T-helper 2 cell treated with Interferon-gamma antibody and Interleukin-4, amounts not matched to agents 5 μg/mL and 100 μg/mL, for 36 hours (primary cell): ENCODE data around the gene SPNS2.
A peak's percentile ranks its signal among the peaks of the same experiment; 100 is the strongest.

Experiments used
- DNase-seq: peaks from one replicate; pipeline ENCODE4 v3.0.0; 2021; ENCODE audit warnings: low spot score
- H3K27ac Mint-ChIP-seq: one replicate; pipeline ENCODE4 v1.8.0; 2021; ENCODE audit warnings: mild to moderate bottlenecking, mixed read lengths
- H3K27me3 Mint-ChIP-seq: one replicate; pipeline ENCODE4 v1.8.0; 2021; ENCODE audit warnings: low read depth, mixed read lengths
- H3K36me3 Mint-ChIP-seq: one replicate; pipeline ENCODE4 v1.8.0; 2021; ENCODE audit warnings: low read depth, mixed read lengths
- H3K4me1 Mint-ChIP-seq: one replicate; pipeline ENCODE4 v1.8.0; 2021; ENCODE audit warnings: low read depth, mixed read lengths
- H3K4me3 Mint-ChIP-seq: one replicate; pipeline ENCODE4 v1.8.0; 2022; ENCODE audit warnings: mild to moderate bottlenecking, moderate library complexity, mixed read lengths
- H3K9me3 Mint-ChIP-seq: one replicate; pipeline ENCODE4 v1.8.0; 2021; ENCODE audit warnings: mixed read lengths

The SPNS2 gene

DNA sequence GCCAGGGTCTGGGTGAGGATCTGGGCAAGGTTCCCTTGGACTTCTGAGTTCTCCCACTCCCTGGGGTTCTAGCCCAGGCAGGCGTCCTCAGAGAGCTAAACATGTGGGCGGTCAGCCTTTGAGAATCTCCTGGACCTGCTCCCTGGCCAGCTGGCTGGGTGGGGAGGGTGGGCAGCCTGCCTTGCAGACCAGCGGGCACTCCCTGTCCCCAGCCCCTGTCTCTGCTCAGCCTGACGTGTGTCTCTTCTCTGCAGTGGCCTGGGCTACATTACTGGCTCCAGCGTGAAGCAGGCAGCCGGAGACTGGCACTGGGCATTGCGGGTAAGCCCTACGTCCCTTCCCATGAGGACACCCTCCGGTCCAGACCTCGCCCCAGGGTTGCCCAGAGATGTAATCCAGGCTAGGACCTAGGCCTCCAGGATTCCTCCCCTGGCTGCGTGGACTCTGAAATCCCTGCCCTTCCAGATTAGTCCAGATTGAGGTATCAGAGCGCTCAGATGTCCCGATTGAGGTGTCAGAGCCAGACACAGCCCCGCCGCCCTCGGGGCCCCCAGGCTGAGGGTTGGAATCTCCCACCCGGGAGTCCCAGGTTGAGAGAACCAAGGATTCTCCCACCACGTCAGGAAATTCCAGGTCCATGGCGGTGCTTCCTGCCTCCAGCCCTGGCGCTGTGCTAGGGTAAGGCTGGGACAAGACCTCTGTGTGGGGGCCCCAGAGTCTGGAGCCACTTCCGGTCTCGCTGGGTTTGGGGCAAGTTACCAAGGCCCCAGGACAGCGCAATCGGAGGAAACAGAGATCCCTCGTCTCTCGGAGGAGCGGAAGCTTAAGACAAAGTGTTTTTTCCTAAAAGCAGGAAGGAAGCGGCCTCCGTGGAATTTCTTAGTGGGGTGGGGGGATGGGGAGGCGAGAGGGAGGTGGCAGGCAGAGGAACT, 32.4 kb downstream of the SPNS2 start:
- Mint-ChIP-seq H3K36me3 (no peaks in the 10 kb centered on the region), H3K9me3 (no peaks in the 10 kb centered on the region), H3K4me3 (no peak overlapping the region), H3K27me3 (peaks cover 16% of the 10 kb centered on the region), H3K4me1 (peaks cover 4% of the 10 kb centered on the region), H3K27ac (no peak overlapping the region)
- DNase-seq, result no peak

DNA sequence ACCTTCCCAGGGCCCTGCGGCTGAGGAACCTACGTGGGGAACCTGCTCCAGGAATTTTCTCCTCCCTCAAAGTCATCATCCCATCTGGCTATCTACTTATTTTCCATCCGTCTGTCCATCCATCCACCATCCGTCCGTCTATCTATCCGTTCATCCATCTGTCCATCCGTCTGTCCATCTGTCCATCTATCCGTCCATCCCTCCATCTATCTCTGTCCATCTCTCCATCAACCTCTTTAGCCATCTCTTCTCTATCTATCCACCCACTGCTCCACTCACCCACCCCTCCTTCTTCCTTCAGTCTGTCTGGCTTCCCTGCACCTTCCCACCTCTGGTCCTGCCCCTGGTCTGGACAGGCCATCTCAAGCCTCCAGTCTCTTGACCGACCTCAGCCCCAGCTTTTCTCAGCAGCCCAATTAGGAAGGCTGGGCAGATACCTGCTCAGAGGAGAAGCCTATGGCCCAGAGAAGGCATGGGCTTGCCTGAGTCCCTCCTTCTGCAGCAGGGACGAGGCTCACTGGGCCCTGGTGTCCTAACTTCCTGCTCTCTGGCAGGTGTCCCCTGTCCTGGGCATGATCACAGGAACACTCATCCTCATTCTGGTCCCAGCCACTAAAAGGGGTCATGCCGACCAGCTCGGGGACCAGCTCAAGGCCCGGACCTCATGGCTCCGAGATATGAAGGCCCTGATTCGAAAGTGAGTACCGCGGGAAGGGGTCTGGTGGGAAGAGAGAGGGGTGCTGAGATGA, 33.5 kb downstream of the SPNS2 start:
- H3K36me3 Mint-ChIP-seq, result no peaks in the 10 kb centered on the region
- peaks cover 4% of the 10 kb centered on the region for H3K4me1 Mint-ChIP-seq
- no peak for DNase-seq
- no peak overlapping the region for H3K4me3 Mint-ChIP-seq
- H3K27ac Mint-ChIP-seq, result no peak overlapping the region
- peaks cover 13% of the 10 kb centered on the region for H3K27me3 Mint-ChIP-seq
- H3K9me3 Mint-ChIP-seq, result no peaks in the 10 kb centered on the region

DNA sequence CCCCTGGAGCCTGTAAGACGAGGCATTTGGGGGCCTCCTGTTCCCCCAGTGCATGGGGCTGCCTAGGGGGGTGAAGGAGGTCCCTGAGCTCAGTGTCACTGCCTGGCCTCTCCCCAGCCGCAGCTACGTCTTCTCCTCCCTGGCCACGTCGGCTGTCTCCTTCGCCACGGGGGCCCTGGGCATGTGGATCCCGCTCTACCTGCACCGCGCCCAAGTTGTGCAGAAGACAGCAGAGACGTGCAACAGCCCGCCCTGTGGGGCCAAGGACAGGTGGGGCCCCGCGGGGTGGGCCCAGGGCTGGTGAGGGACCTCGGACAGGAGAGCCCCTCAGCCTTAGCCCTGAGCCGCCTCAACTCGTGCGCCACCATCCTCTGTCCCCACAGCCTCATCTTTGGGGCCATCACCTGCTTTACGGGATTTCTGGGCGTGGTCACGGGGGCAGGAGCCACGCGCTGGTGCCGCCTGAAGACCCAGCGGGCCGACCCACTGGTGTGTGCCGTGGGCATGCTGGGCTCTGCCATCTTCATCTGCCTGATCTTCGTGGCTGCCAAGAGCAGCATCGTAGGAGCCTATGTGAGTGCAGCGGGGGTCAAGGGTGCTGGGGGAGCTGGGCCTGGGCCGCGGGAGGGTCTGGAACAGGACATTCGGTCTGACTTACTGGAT, 34.3 kb downstream of the SPNS2 start:
- DNase-seq, result no peak
- Mint-ChIP-seq H3K4me1 (peaks cover 4% of the 10 kb centered on the region), H3K27me3 (peaks cover 8% of the 10 kb centered on the region), H3K9me3 (no peaks in the 10 kb centered on the region), H3K36me3 (no peaks in the 10 kb centered on the region), H3K4me3 (no peak overlapping the region), H3K27ac (no peak overlapping the region)

DNA sequence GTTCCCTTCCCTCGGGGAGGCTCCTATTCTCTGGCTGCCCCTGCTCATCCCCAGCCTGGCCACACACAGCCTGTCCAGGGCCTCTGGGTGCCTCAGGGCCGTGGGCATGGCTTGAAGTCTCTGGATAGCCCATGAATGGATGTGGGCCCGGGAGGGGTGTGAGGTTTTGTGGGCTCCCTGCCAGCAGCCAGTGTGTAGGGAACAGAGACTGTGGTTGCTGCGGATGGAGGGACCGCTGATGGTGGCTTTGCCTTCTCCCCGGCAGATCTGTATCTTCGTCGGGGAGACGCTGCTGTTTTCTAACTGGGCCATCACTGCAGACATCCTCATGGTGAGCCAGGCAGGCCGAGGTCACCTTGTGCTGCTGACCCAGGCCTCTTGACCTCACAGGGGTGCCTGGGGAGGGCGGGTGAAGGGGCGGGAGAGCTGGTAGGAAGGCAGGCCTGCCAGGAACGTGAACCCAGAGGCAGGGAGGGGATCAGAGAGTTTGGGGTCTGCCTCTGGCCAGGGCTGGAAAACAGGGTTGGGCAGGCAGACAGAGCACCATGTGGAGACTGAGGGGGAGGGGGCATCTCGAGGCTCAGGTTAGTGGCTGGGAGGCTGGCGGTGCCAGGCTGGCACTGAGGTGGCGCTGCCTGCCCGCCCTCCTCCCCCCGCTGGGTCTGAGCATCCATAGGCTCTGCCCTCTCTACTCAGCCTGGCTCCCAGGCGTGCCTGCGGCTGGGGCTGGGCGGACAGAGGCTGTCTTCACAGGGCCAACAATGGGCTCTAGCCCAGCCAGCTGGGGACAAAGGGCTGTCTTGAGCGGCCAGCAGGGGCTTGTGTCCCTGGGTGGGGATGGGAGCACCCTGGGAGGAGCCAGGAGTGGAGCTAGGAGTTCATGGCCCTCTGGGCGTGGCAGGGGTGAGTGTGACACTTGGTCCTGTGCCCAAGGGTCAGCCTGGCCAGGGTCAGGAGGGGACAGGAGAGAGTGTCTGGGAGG, 35.1 kb downstream of the SPNS2 start:
- H3K4me1 Mint-ChIP-seq, result peaks cover 4% of the 10 kb centered on the region
- no peak overlapping the region for H3K27ac Mint-ChIP-seq
- no peaks in the 10 kb centered on the region for H3K36me3 Mint-ChIP-seq
- H3K9me3 Mint-ChIP-seq, result no peaks in the 10 kb centered on the region
- no peak overlapping the region for H3K4me3 Mint-ChIP-seq
- no peak for DNase-seq
- H3K27me3 Mint-ChIP-seq, result peaks cover 8% of the 10 kb centered on the region

GRCh38 chr17:4534515-4534914, 35.8 kb downstream of the SPNS2 start:
- no peak for DNase-seq
- peaks cover 4% of the 10 kb centered on the region for H3K4me1 Mint-ChIP-seq
- H3K36me3 Mint-ChIP-seq, result no peaks in the 10 kb centered on the region
- H3K9me3 Mint-ChIP-seq, result no peaks in the 10 kb centered on the region
- H3K27me3 Mint-ChIP-seq, result peaks cover 6% of the 10 kb centered on the region
- H3K4me3 Mint-ChIP-seq, result no peak overlapping the region
- no peak overlapping the region for H3K27ac Mint-ChIP-seq

GRCh38 chr17:4534928-4535666, 36.4 kb downstream of the SPNS2 start:
- peaks cover 4% of the 10 kb centered on the region for H3K4me1 Mint-ChIP-seq
- peak overlapping the region; percentile 41 for H3K27ac Mint-ChIP-seq
- H3K27me3 Mint-ChIP-seq, result peaks cover 5% of the 10 kb centered on the region
- no peak for DNase-seq
- H3K4me3 Mint-ChIP-seq, result no peak overlapping the region
- H3K36me3 Mint-ChIP-seq, result peaks cover 3% of the 10 kb centered on the region
- H3K9me3 Mint-ChIP-seq, result no peaks in the 10 kb centered on the region

DNA sequence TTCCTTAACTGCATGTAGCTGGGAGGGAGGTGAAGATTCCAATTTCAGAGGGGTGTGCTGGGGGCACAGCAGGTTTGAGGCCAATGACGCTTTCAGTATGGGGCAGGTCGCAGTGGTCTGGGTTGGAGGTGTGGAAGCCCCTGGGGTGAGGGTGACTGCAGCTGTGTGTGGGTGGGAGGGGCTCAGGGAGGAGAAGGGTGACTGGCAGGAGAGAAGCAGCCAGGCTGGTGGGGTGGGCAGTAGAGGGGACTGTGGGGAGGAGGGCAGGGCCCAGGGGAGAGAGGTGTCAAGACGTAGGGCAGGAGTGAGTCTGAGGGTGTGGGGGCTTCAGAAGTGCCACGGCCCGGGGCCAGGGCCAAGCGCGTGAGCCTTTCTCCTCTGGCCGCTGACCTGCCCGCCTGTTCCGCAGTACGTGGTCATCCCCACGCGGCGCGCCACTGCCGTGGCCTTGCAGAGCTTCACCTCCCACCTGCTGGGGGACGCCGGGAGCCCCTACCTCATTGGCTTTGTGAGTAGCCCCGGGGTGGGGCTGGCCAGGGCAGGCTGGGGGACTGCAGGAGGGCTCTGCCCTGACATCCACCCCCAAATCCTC, 37.1 kb downstream of the SPNS2 start:
- DNase-seq, result no peak
- no peaks in the 10 kb centered on the region for H3K9me3 Mint-ChIP-seq
- H3K27me3 Mint-ChIP-seq, result peaks cover 5% of the 10 kb centered on the region
- H3K36me3 Mint-ChIP-seq, result peaks cover 3% of the 10 kb centered on the region
- peaks cover 4% of the 10 kb centered on the region for H3K4me1 Mint-ChIP-seq
- H3K27ac Mint-ChIP-seq, result peak overlapping the region; percentile 41
- no peak overlapping the region for H3K4me3 Mint-ChIP-seq

DNA sequence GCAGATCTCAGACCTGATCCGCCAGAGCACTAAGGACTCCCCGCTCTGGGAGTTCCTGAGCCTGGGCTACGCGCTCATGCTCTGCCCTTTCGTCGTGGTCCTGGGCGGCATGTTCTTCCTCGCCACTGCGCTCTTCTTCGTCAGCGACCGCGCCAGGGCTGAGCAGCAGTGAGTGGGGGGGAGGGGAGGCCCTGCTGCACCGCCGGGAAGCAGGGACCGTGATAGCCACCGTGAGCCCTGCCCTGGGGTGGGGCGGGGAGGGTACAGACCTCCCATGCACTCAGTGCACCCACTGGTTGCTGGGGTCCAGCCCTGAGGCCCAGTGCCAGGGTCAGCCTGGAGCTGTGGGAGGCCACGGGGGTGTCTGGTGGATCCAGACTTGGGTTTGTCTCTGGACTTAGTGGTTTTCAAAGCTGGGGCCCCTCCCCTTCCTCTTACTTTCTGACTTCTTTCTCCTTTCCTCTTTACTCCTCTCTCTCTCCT, 37.6 kb downstream of the SPNS2 start:
- no peak overlapping the region for H3K4me3 Mint-ChIP-seq
- DNase-seq, result no peak
- no peaks in the 10 kb centered on the region for H3K9me3 Mint-ChIP-seq
- H3K4me1 Mint-ChIP-seq, result peaks cover 4% of the 10 kb centered on the region
- peaks cover 5% of the 10 kb centered on the region for H3K27me3 Mint-ChIP-seq
- peaks cover 3% of the 10 kb centered on the region for H3K36me3 Mint-ChIP-seq
- H3K27ac Mint-ChIP-seq, result no peak overlapping the region

DNA sequence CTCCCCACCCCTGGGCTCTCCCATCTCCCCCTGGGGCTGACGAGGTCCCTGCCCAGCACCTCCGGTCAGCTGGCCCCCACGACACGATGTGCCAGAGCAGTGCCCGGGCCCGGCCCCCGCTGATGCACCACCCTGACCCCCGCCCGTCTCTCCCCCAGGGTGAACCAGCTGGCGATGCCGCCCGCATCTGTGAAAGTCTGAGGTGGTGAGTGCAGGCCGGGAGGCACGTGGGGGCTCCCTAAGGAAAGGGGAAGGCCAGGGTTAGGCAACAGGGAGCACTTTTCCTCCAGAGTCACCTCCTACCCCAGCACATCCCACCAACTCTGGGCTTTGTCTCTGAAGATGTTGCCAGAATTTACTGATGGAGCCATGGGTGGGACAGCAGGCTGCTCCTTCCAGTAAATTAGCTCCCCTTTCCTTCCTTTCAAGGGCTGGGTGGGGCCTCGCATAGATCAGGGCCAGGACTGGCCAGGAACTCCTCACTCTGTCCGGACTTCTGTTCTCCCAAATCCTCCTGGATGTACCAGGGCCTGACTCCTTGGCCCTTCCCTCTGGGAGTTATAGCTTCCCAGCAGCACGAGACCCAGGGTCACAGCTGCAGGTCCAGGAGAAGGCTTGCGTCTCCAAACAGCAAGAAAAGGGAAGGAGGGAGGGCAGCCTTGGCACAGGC, 38.2 kb downstream of the SPNS2 start:
- H3K9me3 Mint-ChIP-seq, result no peaks in the 10 kb centered on the region
- H3K36me3 Mint-ChIP-seq, result peaks cover 4% of the 10 kb centered on the region
- H3K27me3 Mint-ChIP-seq, result peaks cover 5% of the 10 kb centered on the region
- H3K27ac Mint-ChIP-seq, result no peak overlapping the region
- peaks cover 4% of the 10 kb centered on the region for H3K4me1 Mint-ChIP-seq
- DNase-seq, result no peak
- no peak overlapping the region for H3K4me3 Mint-ChIP-seq

DNA sequence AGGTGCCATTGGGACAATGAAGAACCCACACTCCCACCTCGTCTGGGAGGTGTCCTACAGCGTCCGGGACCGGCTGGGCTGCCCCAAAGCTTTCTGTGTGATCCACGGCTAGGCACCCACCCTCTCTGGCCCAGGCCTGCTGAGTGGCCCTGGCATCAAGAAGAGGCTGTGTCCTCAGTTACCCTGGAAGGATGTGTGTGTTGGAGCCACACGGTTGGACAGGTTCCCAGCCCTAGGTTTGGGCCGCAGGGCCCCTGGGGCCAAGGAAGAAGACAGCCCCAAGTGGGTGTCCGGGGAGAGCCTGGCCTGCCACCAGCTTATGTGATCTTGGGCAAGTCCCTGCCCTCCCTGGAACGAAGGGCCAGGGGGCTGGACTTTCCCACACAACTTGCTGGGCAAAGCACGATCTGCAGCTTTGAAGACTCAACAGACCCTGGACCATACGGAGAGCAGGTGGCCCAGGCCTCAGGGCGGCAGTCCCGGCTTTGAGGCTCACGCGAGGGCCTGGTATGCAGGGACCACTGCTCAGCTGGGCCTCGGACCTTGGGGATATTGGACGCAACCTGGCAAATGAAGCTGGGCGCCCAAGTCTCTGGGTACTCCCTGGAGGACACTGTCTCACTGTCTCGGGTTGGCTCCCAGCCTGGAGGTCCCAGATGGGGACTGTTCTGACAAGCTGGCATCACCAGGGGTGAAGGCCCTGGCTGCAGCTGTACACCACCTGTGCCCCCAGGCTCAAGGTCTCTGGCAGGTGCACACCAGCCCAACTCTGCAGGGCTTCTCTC, 39.0 kb downstream of the SPNS2 start:
- Mint-ChIP-seq H3K36me3 (peaks cover 9% of the 10 kb centered on the region), H3K4me1 (peaks cover 4% of the 10 kb centered on the region), H3K27ac (no peak overlapping the region), H3K4me3 (no peak overlapping the region), H3K9me3 (no peaks in the 10 kb centered on the region), H3K27me3 (peaks cover 3% of the 10 kb centered on the region)
- no peak for DNase-seq

- H3K4me3 Mint-ChIP-seq, result no peak overlapping the region
Measured at GRCh38 chr17:4538236-4539002, 39.7 kb downstream of the SPNS2 start.

More at GRCh38 chr17:4538236-4539002, 39.7 kb downstream of the SPNS2 start:
- Mint-ChIP-seq H3K4me1 (peaks cover 1% of the 10 kb centered on the region), H3K27ac (no peak overlapping the region), H3K36me3 (peaks cover 9% of the 10 kb centered on the region), H3K27me3 (peaks cover under 1% of the 10 kb centered on the region), H3K9me3 (no peaks in the 10 kb centered on the region)
- no peak for DNase-seq
